ENCODE measurements around the gene CD24. TPM values are rescaled to one million over a fixed set of nuclear protein-coding genes. Genes with fewer than 3 reads are reported as not detected.
"Not testable (repeated sequence)": the region's sequence is repeated elsewhere in the genome, so short reads cannot be mapped to it uniquely, and the experiment has no call there.

CD24 gene
- total RNA-seq, 1 experiment from 2014 or later: 937 TPM

GRCh38 chr6:106997392-106998158 is 23.0 kb upstream of the CD24 start:
- DNase-seq (ENCODE audit: low spot score) (peak; percentile 86), ATAC-seq (peak; percentile 91)
- POLR2A ChIA-PET: no interaction called here
- peaks cover 20% of the 10 kb centered on the region for H3K4me1 Mint-ChIP-seq
- H3K4me3 Mint-ChIP-seq: no peak overlapping the region
- TF ChIP-seq CTCF (IDR thresholded peaks at IDR 0.05) (peak; percentile 90), AFF4 (CRISPR knock-in tag; IDR thresholded peaks at IDR 0.05; ENCODE audit: borderline replicate concordance) (no peak)
- H3K9me3 Mint-ChIP-seq: no peaks in the 10 kb centered on the region
- no peaks in the 10 kb centered on the region for H3K36me3 Mint-ChIP-seq
- H3K27ac Mint-ChIP-seq: no peak overlapping the region
- H3K27me3 Mint-ChIP-seq (ENCODE audit: low read depth): no peaks in the 10 kb centered on the region; the same call in 1 of the 2 replicates
- CTCF ChIA-PET: interaction anchor here (0.5 to 2.7 kb wide), 65 partner anchors 8 to 1935 kb away, joined by 3 to 27 read pairs (median 3); partner anchors contain the start of genes BEND3, CD24 and CRYBG1

- no peaks in the 10 kb centered on the region; the same call in 1 of the 2 replicates for H3K27me3 Mint-ChIP-seq (ENCODE audit: low read depth)
- H3K4me3 Mint-ChIP-seq: no peak overlapping the region
- no peaks in the 10 kb centered on the region for H3K9me3 Mint-ChIP-seq
- peak; percentile 34; the same call in 1 of the 2 replicates for TF ChIP-seq ZNF121 (CRISPR knock-in tag; IDR thresholded peaks at IDR 0.05)
- no peak for TF ChIP-seq ERG (CRISPR knock-in tag; IDR thresholded peaks at IDR 0.05)
- no peak overlapping the region for H3K27ac Mint-ChIP-seq
- no peaks in the 10 kb centered on the region for H3K36me3 Mint-ChIP-seq
- ChIA-PET POLR2A (no interaction called here), CTCF (interaction anchor here (1.1 to 1.2 kb wide), 2 partner anchors 196 to 656 kb away, joined by 3 read pairs; no protein-coding TSS in a partner anchor)
- DNase-seq (ENCODE audit: low spot score): no peak
- H3K4me1 Mint-ChIP-seq: peaks cover 23% of the 10 kb centered on the region
- ATAC-seq: no peak
These were observed 21.1 kb upstream of the CD24 start for GRCh38 chr6:106995640-106996039.

- DNase-seq (ENCODE audit: low spot score); H3K36me3 Mint-ChIP-seq; H3K27ac Mint-ChIP-seq; POLR2A ChIA-PET; H3K4me3 Mint-ChIP-seq; H3K9me3 Mint-ChIP-seq; ATAC-seq; H3K27me3 Mint-ChIP-seq (ENCODE audit: low read depth); H3K4me1 Mint-ChIP-seq: not testable (repeated sequence)
- CTCF ChIA-PET: interaction anchor here (0.9 to 1.7 kb wide), 2 partner anchors 8 to 10 kb away, joined by 5 to 6 read pairs; no protein-coding TSS in a partner anchor
These were observed 15.2 kb upstream of the CD24 start for GRCh38 chr6:106989737-106990136.

GRCh38 chr6:106988664-106989063 is 14.1 kb upstream of the CD24 start:
- TF ChIP-seq RORB (CRISPR knock-in tag; IDR thresholded peaks at IDR 0.05): no peak
- TF ChIP-seq GTF2I (CRISPR knock-in tag; conservative IDR thresholded peaks at IDR 0.05): no peak
- no peak for TF ChIP-seq AR (CRISPR knock-in tag; IDR thresholded peaks at IDR 0.05)
- no peak for TF ChIP-seq ATF1 (CRISPR knock-in tag; IDR thresholded peaks at IDR 0.05)
- TF ChIP-seq ZBTB43 (CRISPR knock-in tag; IDR thresholded peaks at IDR 0.05): no peak
- TF ChIP-seq ZNF232 (CRISPR knock-in tag; IDR thresholded peaks at IDR 0.05): no peak
- POLR2A ChIA-PET: no interaction called here
- H3K4me1 Mint-ChIP-seq: 0 out of 2 replicates have a peak, but pooled peaks cover 2% of the 10 kb centered on the region
- no peak for ATAC-seq
- DNase-seq (ENCODE audit: low spot score): no peak
- H3K4me3 Mint-ChIP-seq: no peak overlapping the region
- no peaks in the 10 kb centered on the region for H3K27me3 Mint-ChIP-seq (ENCODE audit: low read depth)
- no peaks in the 10 kb centered on the region for H3K9me3 Mint-ChIP-seq
- CTCF ChIA-PET: interaction anchor here (1.0 to 1.7 kb wide), 3 partner anchors 9 to 379 kb away, joined by 3 to 6 read pairs (median 4); no protein-coding TSS in a partner anchor
- no peak overlapping the region; the same call in 1 of the 2 replicates for H3K27ac Mint-ChIP-seq
- H3K36me3 Mint-ChIP-seq: no peaks in the 10 kb centered on the region
